Activated CD4-positive, alpha-beta T cell treated with anti-CD3 and anti-CD28 coated beads, Interleukin-2, amount 10 ng/mL, durations not matched to agents 7 days and 5 days (primary cell): ENCODE data around the gene CPA5. TPM values are rescaled to one million over a fixed set of nuclear protein-coding genes. Genes with fewer than 3 reads are reported as not detected.
"Not testable (repeated sequence)": the region's sequence is repeated elsewhere in the genome, so short reads cannot be mapped to it uniquely, and the experiment has no call there.

Experiments used
- CTCF ChIA-PET: fragments of 350-600 bp; sonication (Branson Sonifier 250); formaldehyde crosslinking; loops from one replicate; lab custom pipeline; 2021; ENCODE audit warnings: antibody characterized with exemption; lab: Charles Lee
- POLR2A ChIA-PET: fragments of 350-600 bp; sonication (Branson Sonifier 250); formaldehyde crosslinking; loops from one replicate; lab custom pipeline; 2021; ENCODE audit warnings: antibody characterized with exemption; lab: Charles Lee
- DNase-seq: peaks from one replicate; pipeline ENCODE4 v3.0.0-alpha.2; 2020
- H3K27ac Mint-ChIP-seq: one replicate; pipeline ENCODE4 v1.8.0; 2021; ENCODE audit warnings: mild to moderate bottlenecking, moderate library complexity, mixed read lengths
- H3K27me3 Mint-ChIP-seq: one replicate; pipeline ENCODE4 v1.8.0; 2021; ENCODE audit warnings: mixed read lengths
- H3K36me3 Mint-ChIP-seq: one replicate; pipeline ENCODE4 v1.8.0; 2021; ENCODE audit warnings: low read depth, mixed read lengths
- H3K4me1 Mint-ChIP-seq: one replicate; pipeline ENCODE4 v1.8.0; 2021; ENCODE audit warnings: mixed read lengths
- H3K4me3 Mint-ChIP-seq: one replicate; pipeline ENCODE4 v1.8.0; 2021; ENCODE audit warnings: mild to moderate bottlenecking, moderate library complexity, mixed read lengths
- H3K9me3 Mint-ChIP-seq: one replicate; pipeline ENCODE4 v1.8.0; 2021; ENCODE audit warnings: mixed read lengths
- total RNA-seq, 2 experiments: library from RNA; stranded (reverse); gene quantifications; one replicate each; pipeline ENCODE4 v1.2.3, GENCODE V29; 2021

Gene CPA5
- total RNA-seq, 2 experiments from 2014 or later = not detected

DNA sequence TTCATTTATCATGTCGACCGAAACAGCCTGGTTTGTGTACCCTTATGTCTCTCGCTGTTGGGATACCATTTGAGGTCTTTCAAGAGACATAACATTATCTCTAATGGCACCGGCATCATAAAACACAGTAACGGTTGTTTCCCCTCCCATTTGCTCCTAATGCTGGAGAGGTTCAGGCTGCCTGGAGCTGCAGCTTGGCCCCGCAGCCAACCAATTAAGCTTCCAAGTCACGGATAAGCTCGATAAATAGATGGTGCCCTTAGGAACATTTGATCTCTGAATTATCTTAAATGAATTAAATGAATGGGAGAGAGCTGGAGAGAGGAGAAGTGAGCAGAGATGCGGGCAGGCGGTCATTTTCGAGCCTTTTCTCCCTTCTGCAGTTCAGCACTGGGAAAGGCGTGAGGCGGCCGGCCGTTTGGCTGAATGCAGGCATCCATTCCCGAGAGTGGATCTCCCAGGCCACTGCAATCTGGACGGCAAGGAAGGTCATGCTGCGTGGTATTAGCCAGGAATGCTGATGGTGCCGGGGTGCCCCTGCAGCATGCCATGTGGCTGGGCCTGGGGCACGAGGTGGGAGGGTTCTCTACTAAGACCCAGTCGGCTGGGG is 39.1 kb upstream of the CPA5 start:
- POLR2A ChIA-PET = no interaction called here
- no peaks in the 10 kb centered on the region for H3K36me3 Mint-ChIP-seq
- H3K27me3 Mint-ChIP-seq = no peaks in the 10 kb centered on the region
- no peak overlapping the region for H3K27ac Mint-ChIP-seq
- H3K4me1 Mint-ChIP-seq = no peaks in the 10 kb centered on the region
- no peaks in the 10 kb centered on the region for H3K9me3 Mint-ChIP-seq
- CTCF ChIA-PET = interaction anchor here (1.1 kb wide), 1 partner anchor 18 kb away, joined by 3 read pairs; no protein-coding TSS in a partner anchor
- H3K4me3 Mint-ChIP-seq = no peak overlapping the region
- DNase-seq = no peak

DNA sequence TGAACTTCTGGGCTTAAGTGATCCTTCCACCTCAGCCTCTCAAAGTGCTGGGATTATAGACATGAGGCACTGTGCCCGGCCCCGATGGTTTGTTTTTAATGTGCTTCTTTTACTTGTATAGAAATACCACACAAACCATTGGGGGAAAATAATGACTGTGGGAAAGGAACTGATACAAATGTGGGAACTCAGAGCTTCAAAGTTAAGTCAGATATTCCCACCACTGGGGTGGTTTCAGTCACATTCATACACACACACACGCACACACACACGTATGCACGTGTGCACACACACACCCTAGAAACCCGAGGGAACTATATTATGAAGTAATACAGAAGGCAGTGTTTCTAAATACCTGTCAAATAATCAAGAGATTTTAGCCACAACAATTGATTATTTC is 34.6 kb upstream of the CPA5 start:
- no peaks in the 10 kb centered on the region for H3K27me3 Mint-ChIP-seq
- CTCF ChIA-PET = no interaction called here
- DNase-seq = no peak
- no peak overlapping the region for H3K27ac Mint-ChIP-seq
- POLR2A ChIA-PET = no interaction called here
- H3K4me1 Mint-ChIP-seq = no peaks in the 10 kb centered on the region
- no peak overlapping the region for H3K4me3 Mint-ChIP-seq
- H3K9me3 Mint-ChIP-seq = no peaks in the 10 kb centered on the region
- no peaks in the 10 kb centered on the region for H3K36me3 Mint-ChIP-seq

DNA sequence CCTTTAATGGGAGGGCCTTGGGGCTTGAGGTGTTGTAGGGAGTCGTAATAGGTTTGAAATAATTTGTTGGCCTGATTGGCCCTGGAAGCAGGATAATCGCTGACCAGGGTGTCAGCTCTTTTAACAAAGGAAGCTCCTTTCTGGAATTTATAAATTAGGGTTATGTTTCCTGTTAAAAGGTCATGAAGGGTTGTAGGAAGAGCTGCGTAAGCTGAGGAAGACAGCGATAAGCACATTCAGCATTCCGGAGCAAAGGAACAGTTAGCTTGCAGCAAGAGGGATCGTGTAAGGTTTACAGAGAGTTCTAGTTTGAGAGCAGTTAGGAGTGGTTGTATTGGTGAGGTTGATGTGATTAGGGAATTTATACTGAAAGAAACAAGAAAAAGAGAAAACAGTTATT is 30.3 kb upstream of the CPA5 start:
- H3K4me3 Mint-ChIP-seq = no peak overlapping the region
- no peak for DNase-seq
- ChIA-PET CTCF (no interaction called here), POLR2A (no interaction called here)
- no peaks in the 10 kb centered on the region for H3K36me3 Mint-ChIP-seq
- H3K9me3 Mint-ChIP-seq = no peaks in the 10 kb centered on the region
- H3K4me1 Mint-ChIP-seq = no peaks in the 10 kb centered on the region
- no peak overlapping the region for H3K27ac Mint-ChIP-seq
- H3K27me3 Mint-ChIP-seq = no peaks in the 10 kb centered on the region

DNA sequence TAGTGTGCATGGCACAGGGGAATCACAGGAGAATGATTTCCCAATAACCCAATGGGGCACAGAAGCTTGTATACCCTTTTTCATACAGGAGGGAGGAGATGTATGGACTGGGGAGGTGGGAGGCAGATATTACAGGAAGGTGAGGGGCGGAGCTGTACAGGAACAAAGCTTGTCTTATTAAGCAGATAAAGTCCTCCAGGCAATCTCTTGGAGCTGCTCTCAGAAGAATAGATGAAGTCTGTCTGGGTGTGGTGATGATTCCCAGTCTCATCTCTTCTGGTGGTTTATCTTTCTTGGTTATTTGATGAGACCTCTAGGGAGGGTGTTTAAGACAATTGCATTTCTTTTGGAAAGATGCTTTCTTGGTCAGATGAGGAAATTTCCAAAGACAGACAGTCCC is 25.1 kb upstream of the CPA5 start:
- POLR2A ChIA-PET = no interaction called here
- no peak overlapping the region for H3K4me3 Mint-ChIP-seq
- H3K36me3 Mint-ChIP-seq = no peaks in the 10 kb centered on the region
- no peak for DNase-seq
- H3K4me1 Mint-ChIP-seq = no peaks in the 10 kb centered on the region
- H3K9me3 Mint-ChIP-seq = no peaks in the 10 kb centered on the region
- CTCF ChIA-PET = no interaction called here
- no peak overlapping the region for H3K27ac Mint-ChIP-seq
- no peaks in the 10 kb centered on the region for H3K27me3 Mint-ChIP-seq

DNA sequence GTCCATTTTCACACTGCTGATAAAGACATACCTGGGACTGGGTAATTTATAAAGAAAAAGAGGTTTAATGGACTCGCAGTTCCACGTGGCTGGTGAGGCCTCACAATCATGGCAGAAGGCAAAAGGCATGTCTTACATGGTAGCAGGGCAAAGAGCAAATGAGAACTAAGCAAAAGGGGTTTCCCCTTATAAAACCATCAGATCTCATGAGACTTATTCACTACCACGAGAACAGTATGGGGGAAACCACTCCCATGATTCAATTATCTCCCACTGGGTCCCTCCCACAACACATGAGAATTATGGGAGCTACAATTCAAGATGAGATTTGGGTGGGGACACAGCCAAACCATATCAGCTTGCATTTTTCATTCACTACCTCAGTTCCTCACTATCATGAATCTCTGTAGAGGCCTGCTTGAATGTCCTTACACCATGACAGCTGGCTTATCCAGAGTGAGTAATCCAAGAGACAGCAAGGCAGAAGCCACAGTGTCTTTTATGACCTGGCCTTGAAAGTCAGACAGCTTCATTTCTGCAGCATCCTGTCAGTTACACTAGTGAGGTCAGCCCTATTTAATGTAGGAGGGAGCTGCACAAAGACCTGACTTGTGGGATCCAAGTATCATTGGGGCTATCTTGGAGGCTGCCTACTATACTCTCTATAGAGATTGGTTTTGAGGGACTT is 22.9 kb upstream of the CPA5 start:
- DNase-seq, H3K27me3 Mint-ChIP-seq, H3K27ac Mint-ChIP-seq, H3K4me1 Mint-ChIP-seq, POLR2A ChIA-PET, H3K9me3 Mint-ChIP-seq, H3K36me3 Mint-ChIP-seq, H3K4me3 Mint-ChIP-seq: not testable (repeated sequence)
- CTCF ChIA-PET = interaction anchor here (0.6 kb wide), 1 partner anchor 204 kb away, joined by 3 read pairs; no protein-coding TSS in a partner anchor

DNA sequence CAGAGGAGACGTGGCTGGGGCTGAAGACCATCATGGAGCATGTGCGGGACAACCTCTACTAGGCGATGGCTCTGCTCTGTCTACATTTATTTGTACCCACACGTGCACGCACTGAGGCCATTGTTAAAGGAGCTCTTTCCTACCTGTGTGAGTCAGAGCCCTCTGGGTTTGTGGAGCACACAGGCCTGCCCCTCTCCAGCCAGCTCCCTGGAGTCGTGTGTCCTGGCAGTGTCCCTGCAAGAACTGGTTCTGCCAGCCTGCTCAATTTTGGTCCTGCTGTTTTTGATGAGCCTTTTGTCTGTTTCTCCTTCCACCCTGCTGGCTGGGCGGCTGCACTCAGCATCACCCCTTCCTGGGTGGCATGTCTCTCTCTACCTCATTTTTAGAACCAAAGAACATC is 22.0 kb upstream of the CPA5 start:
- POLR2A ChIA-PET = no interaction called here

DNA sequence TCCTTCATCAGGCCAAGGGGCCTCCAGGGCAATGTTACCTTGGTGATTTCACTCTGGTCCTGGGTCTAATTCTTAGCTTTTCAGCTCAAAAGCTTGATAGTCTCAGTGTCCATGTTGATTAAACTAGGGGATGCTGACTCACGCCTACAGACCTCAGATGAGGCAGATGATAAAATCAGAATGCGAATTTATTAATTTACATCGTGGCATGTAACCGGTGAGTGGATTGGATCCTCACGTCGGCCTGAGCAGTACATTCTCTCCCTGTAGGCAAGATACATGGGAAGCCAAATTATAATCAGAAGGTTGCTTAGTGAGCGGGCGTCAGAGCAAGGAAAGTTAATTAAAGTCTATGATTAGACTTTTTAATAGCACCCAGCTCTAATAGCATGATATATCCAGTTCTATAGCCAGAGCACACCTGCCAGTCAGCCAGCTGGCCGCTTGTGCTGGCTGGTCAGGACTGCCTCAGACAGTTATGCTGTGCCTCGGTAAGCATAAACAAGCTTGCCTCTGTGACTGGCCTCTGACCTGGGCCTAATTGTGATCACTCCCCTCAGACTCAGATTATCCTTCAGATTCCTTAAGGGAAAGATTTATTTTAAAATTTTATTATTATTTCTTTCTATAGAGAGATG is 20.2 kb upstream of the CPA5 start:
- H3K9me3 Mint-ChIP-seq = no peaks in the 10 kb centered on the region
- DNase-seq = no peak
- POLR2A ChIA-PET = no interaction called here
- H3K4me3 Mint-ChIP-seq = no peak overlapping the region
- CTCF ChIA-PET = interaction anchor here (0.6 kb wide), 1 partner anchor 24 kb away, joined by 3 read pairs; no protein-coding TSS in a partner anchor
- no peak overlapping the region for H3K27ac Mint-ChIP-seq
- no peaks in the 10 kb centered on the region for H3K27me3 Mint-ChIP-seq
- no peaks in the 10 kb centered on the region for H3K4me1 Mint-ChIP-seq
- H3K36me3 Mint-ChIP-seq = no peaks in the 10 kb centered on the region

More for the DNA sequence above, 22.0 kb upstream of the CPA5 start:
- Mint-ChIP-seq H3K36me3 (no peaks in the 10 kb centered on the region), H3K9me3 (no peaks in the 10 kb centered on the region), H3K27me3 (no peaks in the 10 kb centered on the region), H3K4me3 (no peak overlapping the region), H3K27ac (no peak overlapping the region), H3K4me1 (no peaks in the 10 kb centered on the region)
- DNase-seq = no peak
- CTCF ChIA-PET = no interaction called here

DNA sequence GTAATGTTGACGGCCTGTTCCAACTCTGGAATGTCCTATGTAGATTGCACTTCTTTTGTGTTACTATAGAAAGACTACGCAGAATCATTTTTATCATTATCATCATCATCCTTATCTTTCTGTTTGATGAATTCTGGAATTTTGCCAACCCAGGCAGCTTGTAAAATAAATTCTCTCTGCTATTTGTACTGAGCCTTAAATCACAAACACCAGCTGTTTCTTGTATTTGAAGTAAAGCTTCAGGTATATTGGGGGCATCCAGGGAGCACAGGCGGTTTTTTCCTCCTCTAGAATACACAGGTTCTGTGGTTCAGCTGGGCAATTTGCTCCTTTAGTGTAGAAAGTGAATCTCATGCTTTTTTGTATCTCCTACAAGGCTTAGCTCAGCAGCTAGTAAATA is 14.9 kb upstream of the CPA5 start:
- Mint-ChIP-seq H3K27ac (no peak overlapping the region), H3K36me3 (no peaks in the 10 kb centered on the region), H3K4me1 (no peaks in the 10 kb centered on the region), H3K4me3 (no peak overlapping the region), H3K9me3 (no peaks in the 10 kb centered on the region), H3K27me3 (no peaks in the 10 kb centered on the region)
- ChIA-PET POLR2A (no interaction called here), CTCF (no interaction called here)
- no peak for DNase-seq

DNA sequence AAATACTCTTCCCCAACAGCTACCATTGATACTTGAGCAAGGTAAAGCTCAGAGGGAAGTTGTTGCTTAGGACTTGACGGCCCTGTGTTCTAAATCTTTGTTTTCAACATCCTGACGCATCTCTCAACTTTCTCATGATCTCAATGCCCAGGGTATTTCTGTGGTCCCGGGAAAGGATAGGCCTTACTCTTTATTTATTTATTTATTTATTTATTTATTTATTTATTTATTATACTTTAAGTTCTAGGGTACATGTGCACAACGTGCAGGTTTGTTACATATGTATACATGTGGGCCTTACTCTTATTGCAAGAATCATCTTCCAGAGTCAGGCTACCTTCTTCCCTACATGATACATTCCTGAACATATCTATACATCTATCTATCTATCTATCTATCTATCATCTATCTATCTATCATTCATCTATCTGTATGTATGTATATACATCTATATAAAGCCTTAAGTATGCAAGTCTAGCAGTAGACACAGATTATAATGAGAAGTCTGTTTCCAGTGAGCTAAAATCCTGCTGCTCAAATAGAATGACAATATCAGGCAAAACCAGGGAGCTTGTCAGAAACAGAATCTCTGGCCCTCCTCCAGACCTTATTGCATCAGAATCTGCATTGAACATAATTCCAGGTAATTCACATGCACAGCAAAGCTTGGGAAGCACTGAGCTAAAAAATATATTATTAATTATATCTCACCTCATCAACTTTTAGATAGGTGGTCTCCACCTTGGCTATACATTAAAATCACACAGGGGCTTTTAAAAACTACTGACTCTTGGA is 12.2 kb upstream of the CPA5 start:
- H3K36me3 Mint-ChIP-seq = no peaks in the 10 kb centered on the region
- ChIA-PET POLR2A (no interaction called here), CTCF (interaction anchor here (0.8 kb wide), 1 partner anchor 18 kb away, joined by 4 read pairs; no protein-coding TSS in a partner anchor)
- DNase-seq = no peak
- H3K4me3 Mint-ChIP-seq = no peak overlapping the region
- no peaks in the 10 kb centered on the region for H3K9me3 Mint-ChIP-seq
- H3K27ac Mint-ChIP-seq = no peak overlapping the region
- H3K27me3 Mint-ChIP-seq = peaks cover 2% of the 10 kb centered on the region
- H3K4me1 Mint-ChIP-seq = no peaks in the 10 kb centered on the region

DNA sequence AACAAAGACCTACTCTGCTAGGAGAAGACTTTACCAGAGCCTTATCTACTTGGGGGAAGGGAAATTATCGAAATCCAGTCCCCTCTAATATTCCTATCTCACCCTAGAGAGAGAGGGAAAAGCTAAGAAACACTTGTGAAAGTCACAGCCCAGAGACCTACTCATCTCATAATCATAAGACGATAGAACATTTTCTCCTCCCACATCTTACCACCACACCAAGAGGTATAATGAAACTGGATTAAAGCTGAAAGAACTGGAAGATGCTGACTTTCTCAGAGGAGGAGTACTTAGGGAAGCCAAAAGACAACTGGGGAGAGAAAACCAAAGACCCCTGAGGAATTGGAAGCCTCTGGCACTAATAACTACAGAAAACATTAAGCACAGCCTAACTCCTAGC is 10.8 kb upstream of the CPA5 start:
- DNase-seq = no peak
- ChIA-PET POLR2A (no interaction called here), CTCF (interaction anchor here (1.2 kb wide), 1 partner anchor 151 kb away, joined by 3 read pairs; no protein-coding TSS in a partner anchor)
- H3K36me3 Mint-ChIP-seq = no peaks in the 10 kb centered on the region
- H3K27me3 Mint-ChIP-seq = peaks cover 2% of the 10 kb centered on the region
- H3K4me3 Mint-ChIP-seq = no peak overlapping the region
- no peak overlapping the region for H3K27ac Mint-ChIP-seq
- no peaks in the 10 kb centered on the region for H3K9me3 Mint-ChIP-seq
- no peaks in the 10 kb centered on the region for H3K4me1 Mint-ChIP-seq

DNA sequence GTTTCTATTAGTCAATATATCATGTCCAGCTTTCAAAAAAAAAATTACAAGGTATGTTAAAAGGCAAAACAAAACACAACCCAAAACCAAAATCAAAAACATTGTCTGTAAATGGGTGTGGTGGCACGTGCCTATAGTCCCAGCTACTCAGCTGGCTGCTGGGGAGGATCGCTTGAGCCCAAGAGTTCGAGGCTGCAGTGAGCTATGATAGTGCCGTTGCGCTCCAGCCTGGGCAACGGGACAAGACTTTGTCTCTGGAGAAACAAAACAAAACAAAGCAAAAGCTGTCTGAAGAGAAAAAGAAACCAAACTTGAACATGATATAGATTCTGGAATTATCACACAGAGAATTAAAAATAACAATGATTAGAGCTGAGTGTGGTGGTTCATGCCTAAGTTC is 10.3 kb upstream of the CPA5 start:
- POLR2A ChIA-PET = no interaction called here
- Mint-ChIP-seq H3K4me3 (no peak overlapping the region), H3K27ac (no peak overlapping the region), H3K9me3 (no peaks in the 10 kb centered on the region), H3K27me3 (peaks cover 2% of the 10 kb centered on the region), H3K4me1 (no peaks in the 10 kb centered on the region), H3K36me3 (no peaks in the 10 kb centered on the region)
- CTCF ChIA-PET = interaction anchor here (1.2 kb wide), 1 partner anchor 150 kb away, joined by 3 read pairs; no protein-coding TSS in a partner anchor
- DNase-seq = no peak

DNA sequence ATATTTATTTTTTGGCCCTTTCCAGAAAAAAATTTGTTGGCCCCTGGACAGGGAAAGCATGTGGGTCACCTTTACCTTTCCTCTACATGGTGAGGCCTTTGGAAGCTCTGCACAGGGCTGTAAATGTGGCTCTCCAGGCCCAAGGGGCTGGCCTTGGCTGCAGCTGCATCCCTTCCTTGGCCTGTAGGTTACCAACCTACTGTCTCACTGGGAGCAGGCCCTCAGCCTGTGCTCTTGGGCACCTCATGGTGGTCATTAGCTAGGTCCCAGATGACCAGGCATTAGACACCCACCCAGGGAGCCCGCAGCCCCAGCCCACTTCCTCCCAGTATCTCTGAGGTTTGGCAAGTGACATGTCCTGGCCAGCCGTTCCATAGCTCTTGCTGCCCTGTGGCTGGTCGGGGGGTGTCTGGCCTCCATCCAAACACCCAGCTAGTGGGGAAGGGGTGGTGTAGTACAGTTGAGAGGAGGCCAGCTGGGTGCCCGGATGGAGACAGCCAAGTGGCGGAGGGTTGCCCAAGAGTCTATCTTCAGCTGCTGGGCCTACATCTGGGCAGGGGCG is 7.1 kb upstream of the CPA5 start:
- POLR2A ChIA-PET = no interaction called here
- Mint-ChIP-seq H3K4me3 (no peak overlapping the region), H3K9me3 (peaks cover 2% of the 10 kb centered on the region), H3K4me1 (no peaks in the 10 kb centered on the region), H3K27me3 (peaks cover 2% of the 10 kb centered on the region), H3K36me3 (no peaks in the 10 kb centered on the region), H3K27ac (no peak overlapping the region)
- no peak for DNase-seq
- CTCF ChIA-PET = interaction anchor here (0.6 kb wide), 1 partner anchor 306 kb away, joined by 3 read pairs; no protein-coding TSS in a partner anchor
